DND-41 (cell line): ENCODE data around the gene LPAR2.

Experiments used
- ATAC-seq: fragments of 200-7000 bp; cut with Tn5 transposase; 3 replicates; pipeline ENCODE4 v1.9.1; 2021; ENCODE audit warnings: low read depth; ENCODE audit not compliant: insufficient read depth
- DNase-seq: peaks from one replicate; pipeline ENCODE4 v3.0.0-alpha.2; 2020
- H2AFZ ChIP-seq: 2 replicates; pipeline ENCODE4 v1.6.0; 2012; ENCODE audit warnings: low read depth, low read length
- H3K27ac ChIP-seq: 2 replicates; pipeline ENCODE4 v1.5.1; 2012; ENCODE audit warnings: low read length, inconsistent platforms
- H3K27me3 ChIP-seq: fragments of 200-600 bp; sonication (generic); 2 replicates; pipeline ENCODE4 v1.6.0; 2012; ENCODE audit warnings: low read length, mild to moderate bottlenecking, inconsistent platforms; ENCODE audit not compliant: insufficient read depth, poor library complexity
- H3K36me3 ChIP-seq: 2 replicates; pipeline ENCODE4 v1.5.1; 2012; ENCODE audit warnings: low read length, inconsistent platforms; ENCODE audit not compliant: insufficient read depth
- H3K4me1 ChIP-seq: 2 replicates; pipeline ENCODE4 v1.5.1; 2012; ENCODE audit warnings: mild to moderate bottlenecking, low read length; ENCODE audit not compliant: insufficient read depth
- H3K4me2 ChIP-seq: 2 replicates; pipeline ENCODE4 v1.6.0; 2012; ENCODE audit warnings: mild to moderate bottlenecking, moderate library complexity, low read length, inconsistent platforms; ENCODE audit not compliant: insufficient read depth
- H3K4me3 ChIP-seq, 2 experiments: fragments of 200-600 bp in 1 of 2; shearing (Covaris generic) in 1 of 2; 2 replicates each; pipeline ENCODE4 v1.5.1; 2012 to 2016; ENCODE audit warnings: inconsistent platforms in 2 of 2, low read length in 2 of 2, mild to moderate bottlenecking in 2 of 2, low read depth in 1 of 2, moderate library complexity in 1 of 2
- H3K79me2 ChIP-seq: 2 replicates; pipeline ENCODE4 v1.6.0; 2012; ENCODE audit warnings: low read length, inconsistent platforms; ENCODE audit not compliant: insufficient read depth
- H3K9ac ChIP-seq: 2 replicates; pipeline ENCODE4 v1.6.0; 2012; ENCODE audit warnings: low read depth, mild to moderate bottlenecking, inconsistent platforms, low read length, moderate library complexity
- H3K9me3 ChIP-seq: 2 replicates; pipeline ENCODE4 v1.5.1; 2012; ENCODE audit warnings: low read length, moderate library complexity, mild to moderate bottlenecking, inconsistent platforms; ENCODE audit not compliant: insufficient read depth, severe bottlenecking
- H4K20me1 ChIP-seq: 2 replicates; pipeline ENCODE4 v1.6.0; 2012; ENCODE audit warnings: low read length; ENCODE audit not compliant: insufficient read depth
- EZH2 ChIP-seq: IDR thresholded peaks from 3 replicates; pipeline ENCODE4 v1.6.1; 2012; ENCODE audit warnings: borderline replicate concordance, low read depth, mild to moderate bottlenecking, moderate library complexity, low read length, inconsistent platforms; ENCODE audit not compliant: severe bottlenecking
- TF ChIP-seq, protein P1 (sequence below): IDR thresholded peaks from 2 replicates; pipeline ENCODE4 v1.5.1; 2012; ENCODE audit warnings: borderline replicate concordance, low read length, moderate library complexity, mild to moderate bottlenecking; ENCODE audit not compliant: poor library complexity, severe bottlenecking; ENCODE audit errors: extremely low read depth

LPAR2 gene

DNA sequence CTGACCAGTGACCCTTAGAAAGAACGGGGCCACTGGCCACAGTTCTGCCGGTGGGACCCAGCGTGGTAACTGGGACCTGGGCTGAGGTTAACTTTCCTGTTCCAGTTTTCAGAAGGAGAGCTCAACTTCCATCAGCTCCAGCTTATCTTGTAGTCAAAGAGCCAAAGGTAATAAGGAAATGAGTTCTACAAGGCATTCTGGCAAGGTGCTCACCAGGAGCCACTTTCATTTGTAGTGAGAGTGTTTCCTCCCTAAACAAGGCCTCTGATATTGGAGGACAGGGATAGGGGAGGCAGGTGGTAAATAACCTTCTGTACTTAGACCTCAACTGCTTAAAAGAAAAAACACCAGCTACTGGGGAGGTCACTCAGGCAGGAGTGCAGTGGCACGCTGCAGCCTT, 47.6 kb downstream of the LPAR2 start:
- no peak for TF ChIP-seq EZH2
- TF ChIP-seq, protein P1, sequence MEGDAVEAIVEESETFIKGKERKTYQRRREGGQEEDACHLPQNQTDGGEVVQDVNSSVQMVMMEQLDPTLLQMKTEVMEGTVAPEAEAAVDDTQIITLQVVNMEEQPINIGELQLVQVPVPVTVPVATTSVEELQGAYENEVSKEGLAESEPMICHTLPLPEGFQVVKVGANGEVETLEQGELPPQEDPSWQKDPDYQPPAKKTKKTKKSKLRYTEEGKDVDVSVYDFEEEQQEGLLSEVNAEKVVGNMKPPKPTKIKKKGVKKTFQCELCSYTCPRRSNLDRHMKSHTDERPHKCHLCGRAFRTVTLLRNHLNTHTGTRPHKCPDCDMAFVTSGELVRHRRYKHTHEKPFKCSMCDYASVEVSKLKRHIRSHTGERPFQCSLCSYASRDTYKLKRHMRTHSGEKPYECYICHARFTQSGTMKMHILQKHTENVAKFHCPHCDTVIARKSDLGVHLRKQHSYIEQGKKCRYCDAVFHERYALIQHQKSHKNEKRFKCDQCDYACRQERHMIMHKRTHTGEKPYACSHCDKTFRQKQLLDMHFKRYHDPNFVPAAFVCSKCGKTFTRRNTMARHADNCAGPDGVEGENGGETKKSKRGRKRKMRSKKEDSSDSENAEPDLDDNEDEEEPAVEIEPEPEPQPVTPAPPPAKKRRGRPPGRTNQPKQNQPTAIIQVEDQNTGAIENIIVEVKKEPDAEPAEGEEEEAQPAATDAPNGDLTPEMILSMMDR = no peak
- Histone ChIP-seq H3K9ac (no peak overlapping the region), H2AFZ (no peak overlapping the region), H3K27ac (no peak overlapping the region), H3K4me3 (no peak overlapping the region), H4K20me1 (no peaks in the 10 kb centered on the region), H3K9me3 (no peaks in the 10 kb centered on the region), H3K36me3 (no peaks in the 10 kb centered on the region), H3K79me2 (no peaks in the 10 kb centered on the region), H3K4me2 (no peak overlapping the region), H3K27me3 (no peaks in the 10 kb centered on the region), H3K4me1 (no peaks in the 10 kb centered on the region)
- no peak for ATAC-seq
- no peak for DNase-seq

DNA sequence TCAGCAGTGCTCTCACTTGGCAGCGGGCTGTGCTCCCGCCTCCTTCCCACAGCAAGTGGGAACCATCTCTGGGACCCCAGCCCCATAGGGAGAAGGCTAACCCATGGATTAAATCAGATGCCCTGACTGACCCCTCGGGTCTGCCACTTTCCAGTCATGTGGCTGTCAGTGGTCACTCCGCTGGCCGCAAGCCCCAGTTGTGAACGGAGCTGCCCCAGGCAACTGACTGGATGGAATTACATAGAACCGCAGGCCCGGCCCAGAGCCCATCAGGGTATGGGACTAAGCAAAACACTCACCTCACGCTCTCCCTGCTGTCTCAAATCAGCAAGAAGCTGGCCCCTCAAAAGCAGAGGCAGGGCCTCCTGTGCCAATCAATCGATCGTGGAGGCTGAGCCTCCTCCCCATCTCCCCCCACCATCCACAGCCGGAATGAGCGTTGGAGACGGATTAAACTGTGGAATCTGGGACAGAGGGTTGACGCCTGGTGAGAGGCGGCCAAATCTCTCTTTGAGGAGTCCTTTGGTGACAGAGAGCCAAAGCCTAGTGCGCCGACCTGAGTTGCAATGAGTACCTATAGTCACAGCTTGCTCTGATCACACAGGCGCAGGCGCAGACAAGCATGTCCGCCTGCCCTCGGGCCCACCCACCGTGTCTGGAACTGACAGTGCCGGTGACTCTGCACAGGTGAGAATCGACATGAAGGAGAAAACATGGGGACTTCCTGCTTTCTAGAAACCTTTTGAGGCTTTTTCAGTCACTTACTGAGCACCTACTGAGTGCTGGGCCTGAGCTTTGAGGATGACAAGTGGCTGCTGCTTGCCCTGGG, 48.3 kb downstream of the LPAR2 start:
- Histone ChIP-seq H3K4me3 (no peak overlapping the region), H3K27ac (no peak overlapping the region), H3K4me1 (no peaks in the 10 kb centered on the region), H3K9me3 (no peaks in the 10 kb centered on the region), H3K27me3 (no peaks in the 10 kb centered on the region), H3K79me2 (no peaks in the 10 kb centered on the region), H2AFZ (no peak overlapping the region), H3K36me3 (no peaks in the 10 kb centered on the region), H3K9ac (no peak overlapping the region), H3K4me2 (no peak overlapping the region), H4K20me1 (no peaks in the 10 kb centered on the region)
- TF ChIP-seq, protein P1 = no peak
- TF ChIP-seq EZH2 = no peak
- DNase-seq = no peak
- ATAC-seq = no peak

DNA sequence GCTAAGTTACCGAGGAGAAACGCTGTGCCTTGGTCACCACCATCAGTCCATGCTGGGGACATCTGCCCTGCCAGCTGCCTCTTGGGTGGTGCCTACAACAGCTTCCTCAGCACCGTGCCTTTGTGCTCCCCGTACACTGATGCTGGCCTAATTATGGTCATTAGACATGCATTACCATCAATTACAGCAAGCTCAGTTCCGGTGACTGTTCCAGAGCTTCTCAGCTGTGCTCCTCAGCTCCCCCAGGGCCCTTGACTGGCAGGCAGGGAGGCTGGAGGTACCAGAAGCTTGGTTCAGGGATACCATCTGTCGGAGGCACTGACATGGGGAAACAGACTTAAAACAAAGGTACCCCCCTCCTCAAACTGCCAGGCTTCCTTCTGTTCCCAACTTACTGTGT, 49.8 kb downstream of the LPAR2 start:
- Histone ChIP-seq H3K79me2 (no peaks in the 10 kb centered on the region), H3K9ac (no peak overlapping the region), H3K4me1 (no peaks in the 10 kb centered on the region), H3K4me3 (no peak overlapping the region), H4K20me1 (no peaks in the 10 kb centered on the region), H3K4me2 (no peak overlapping the region), H3K27ac (no peak overlapping the region), H2AFZ (no peak overlapping the region), H3K36me3 (no peaks in the 10 kb centered on the region), H3K27me3 (no peaks in the 10 kb centered on the region), H3K9me3 (no peaks in the 10 kb centered on the region)
- ATAC-seq (no peak), DNase-seq (no peak)
- TF ChIP-seq, protein P1 = no peak
- no peak for TF ChIP-seq EZH2

DNA sequence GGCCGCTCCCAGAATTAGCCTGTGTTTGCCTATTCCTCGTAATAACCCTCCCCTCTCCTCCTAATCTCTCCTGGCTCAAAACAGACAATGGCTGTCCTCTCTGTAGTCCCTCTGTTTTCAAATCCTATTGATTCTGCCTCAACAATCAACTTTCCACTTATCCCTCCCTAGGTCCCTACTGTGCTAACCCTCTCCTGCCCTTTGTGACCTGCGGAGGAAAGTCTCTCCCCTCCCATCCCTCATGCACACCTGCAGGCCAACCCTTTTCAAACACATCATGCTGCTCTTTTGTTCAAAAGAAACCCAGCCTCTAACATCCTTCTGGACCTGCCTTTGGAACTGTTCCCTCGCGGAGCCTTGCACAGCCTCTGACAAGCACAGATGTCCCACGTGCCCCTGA, 52.6 kb downstream of the LPAR2 start:
- Histone ChIP-seq H3K9ac (no peak overlapping the region), H3K4me1 (no peaks in the 10 kb centered on the region), H3K9me3 (no peaks in the 10 kb centered on the region), H2AFZ (no peak overlapping the region), H3K4me3 (no peak overlapping the region), H3K4me2 (no peak overlapping the region), H4K20me1 (no peaks in the 10 kb centered on the region), H3K36me3 (peaks cover 2% of the 10 kb centered on the region), H3K27ac (no peak overlapping the region), H3K79me2 (no peaks in the 10 kb centered on the region), H3K27me3 (no peaks in the 10 kb centered on the region)
- ATAC-seq (no peak), DNase-seq (no peak)
- TF ChIP-seq, protein P1 = no peak
- no peak for TF ChIP-seq EZH2
